Measurements from ENCODE around the gene SEMA6A. TPM values are rescaled to one million over a fixed set of nuclear protein-coding genes. Genes with fewer than 3 reads are reported as not detected.

SEMA6A gene
- polyA plus RNA-seq, 3 donors: 0.16 TPM; not detected in 2

DNA sequence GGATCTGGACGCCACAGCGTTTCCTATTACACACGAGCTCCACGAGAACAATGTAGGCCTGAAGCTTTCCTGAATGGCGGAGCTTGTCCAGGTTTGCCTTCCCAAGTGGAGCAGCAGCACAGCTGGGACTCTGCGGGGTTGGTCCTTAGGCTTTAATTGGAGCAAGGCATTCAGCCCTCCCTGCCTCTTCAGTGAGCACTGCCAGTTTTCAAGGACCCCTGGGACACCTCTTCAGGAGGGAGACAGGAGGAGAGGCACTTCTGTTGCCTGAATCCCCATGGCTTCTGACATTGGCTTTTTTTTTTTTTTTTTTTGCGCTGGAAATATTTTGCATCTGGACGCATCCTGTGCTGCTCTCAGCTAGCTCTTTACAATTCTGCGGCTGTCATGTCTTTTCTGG, 179.4 kb downstream of the SEMA6A start:
- H3K4me2 ChIP-seq (replicated peaks; ENCODE audit: extremely low read depth, low read length, poor library complexity, severe bottlenecking): no peak overlapping the region
- WGBS (ENCODE audit: insufficient coverage): 98% methylated on average over 8 of the region's 9 CpGs
- H4K20me1 ChIP-seq (ENCODE audit: insufficient read depth, low read length): no peaks in the 10 kb centered on the region
- H3K9me3 Mint-ChIP-seq: peaks cover 0 to 8% (median 1%) of the 10 kb centered on the region in 7 donors
- H3K4me3 ChIP-seq (replicated peaks in 1 of 3; ENCODE audit: low read depth in 2 of 3, low read length in 3 of 3): no peak overlapping the region
- intact Hi-C loops (cut with micrococcal nuclease): no loop called here
- no peaks in the 10 kb centered on the region for H3K4me1 Mint-ChIP-seq
- H3K4me1 ChIP-seq (ENCODE audit: control insufficient read depth in 1 of 2, insufficient read depth in 2 of 2, low read length in 2 of 2): no peaks in the 10 kb centered on the region
- DNase-seq: no peak
- H3K36me3 Mint-ChIP-seq: peaks cover 7 to 12% of the 10 kb centered on the region in 2 donors
- H3K79me2 ChIP-seq (ENCODE audit: insufficient read depth, low read length): no peaks in the 10 kb centered on the region
- no peak overlapping the region for H3K9ac ChIP-seq (ENCODE audit: insufficient read depth, low read length, poor library complexity, severe bottlenecking)
- no peaks in the 10 kb centered on the region for H3K36me3 ChIP-seq (replicated peaks in 1 of 2; ENCODE audit: control insufficient read depth in 1 of 2, insufficient read depth in 2 of 2, low read length in 2 of 2)
- H3K27me3 Mint-ChIP-seq (ENCODE audit: low read depth in 3 of 3): peaks cover 0 to 3% (median 0%) of the 10 kb centered on the region in 3 donors
- H3K9me3 ChIP-seq (replicated peaks in 1 of 2; ENCODE audit: control insufficient read depth in 1 of 2, insufficient read depth in 1 of 2, low read length in 2 of 2): no peaks in the 10 kb centered on the region
- H3K4me3 Mint-ChIP-seq: no peak overlapping the region
- TF ChIP-seq, protein P1, sequence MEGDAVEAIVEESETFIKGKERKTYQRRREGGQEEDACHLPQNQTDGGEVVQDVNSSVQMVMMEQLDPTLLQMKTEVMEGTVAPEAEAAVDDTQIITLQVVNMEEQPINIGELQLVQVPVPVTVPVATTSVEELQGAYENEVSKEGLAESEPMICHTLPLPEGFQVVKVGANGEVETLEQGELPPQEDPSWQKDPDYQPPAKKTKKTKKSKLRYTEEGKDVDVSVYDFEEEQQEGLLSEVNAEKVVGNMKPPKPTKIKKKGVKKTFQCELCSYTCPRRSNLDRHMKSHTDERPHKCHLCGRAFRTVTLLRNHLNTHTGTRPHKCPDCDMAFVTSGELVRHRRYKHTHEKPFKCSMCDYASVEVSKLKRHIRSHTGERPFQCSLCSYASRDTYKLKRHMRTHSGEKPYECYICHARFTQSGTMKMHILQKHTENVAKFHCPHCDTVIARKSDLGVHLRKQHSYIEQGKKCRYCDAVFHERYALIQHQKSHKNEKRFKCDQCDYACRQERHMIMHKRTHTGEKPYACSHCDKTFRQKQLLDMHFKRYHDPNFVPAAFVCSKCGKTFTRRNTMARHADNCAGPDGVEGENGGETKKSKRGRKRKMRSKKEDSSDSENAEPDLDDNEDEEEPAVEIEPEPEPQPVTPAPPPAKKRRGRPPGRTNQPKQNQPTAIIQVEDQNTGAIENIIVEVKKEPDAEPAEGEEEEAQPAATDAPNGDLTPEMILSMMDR (IDR thresholded peaks at IDR 0.05): no peak
- peak overlapping the region in 1 of 7 donors; percentile 77 for H3K27ac Mint-ChIP-seq
- H2AFZ ChIP-seq (ENCODE audit: insufficient read depth, low read depth, low read length, poor library complexity, severe bottlenecking): no peak overlapping the region
- no peaks in the 10 kb centered on the region for H3K27me3 ChIP-seq (ENCODE audit: control insufficient read depth in 2 of 2, insufficient read depth in 2 of 2, low read length in 2 of 2)
- H3K27ac ChIP-seq (ENCODE audit: low read depth in 1 of 2, low read length in 2 of 2): no peak overlapping the region

DNA sequence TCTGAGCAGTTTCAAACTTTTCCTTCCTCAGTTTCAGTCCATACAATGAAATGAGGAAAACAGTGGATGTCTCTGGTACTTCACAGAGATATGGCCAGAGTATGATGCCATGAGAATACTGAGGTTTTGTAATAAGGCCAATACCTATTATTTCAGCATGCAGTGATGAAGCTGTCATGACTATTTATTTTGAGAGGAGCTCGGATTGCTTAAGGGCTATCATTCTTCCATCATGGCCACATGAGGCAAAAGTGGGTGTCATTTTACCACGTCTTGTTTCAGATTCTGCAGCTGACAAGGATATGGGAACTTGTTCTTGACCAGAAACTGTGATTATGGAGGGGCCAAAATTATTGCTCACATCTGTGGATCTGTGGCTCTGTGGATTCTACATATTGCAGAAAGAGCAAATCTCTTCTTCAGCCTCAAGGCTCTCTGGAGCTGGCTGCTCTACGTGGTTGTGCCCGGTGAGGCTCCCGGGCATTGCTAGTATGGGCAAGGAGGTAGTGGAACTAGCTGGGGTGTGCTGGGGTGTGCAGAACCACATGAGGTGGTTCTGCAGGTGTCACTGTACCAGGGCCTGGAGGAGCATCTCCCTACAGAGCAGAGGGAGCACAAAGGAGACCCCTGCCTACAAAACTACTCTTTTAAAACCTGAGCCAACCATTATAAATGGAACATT, 180.3 kb downstream of the SEMA6A start:
- Histone ChIP-seq H2AFZ (ENCODE audit: insufficient read depth, low read depth, low read length, poor library complexity, severe bottlenecking) (no peak overlapping the region), H3K9ac (ENCODE audit: insufficient read depth, low read length, poor library complexity, severe bottlenecking) (no peak overlapping the region), H4K20me1 (ENCODE audit: insufficient read depth, low read length) (no peaks in the 10 kb centered on the region), H3K4me1 (ENCODE audit: control insufficient read depth in 1 of 2, insufficient read depth in 2 of 2, low read length in 2 of 2) (no peaks in the 10 kb centered on the region), H3K27ac (ENCODE audit: low read depth in 1 of 2, low read length in 2 of 2) (no peak overlapping the region), H3K9me3 (replicated peaks in 1 of 2; ENCODE audit: control insufficient read depth in 1 of 2, insufficient read depth in 1 of 2, low read length in 2 of 2) (no peaks in the 10 kb centered on the region), H3K79me2 (ENCODE audit: insufficient read depth, low read length) (no peaks in the 10 kb centered on the region), H3K36me3 (replicated peaks in 1 of 2; ENCODE audit: control insufficient read depth in 1 of 2, insufficient read depth in 2 of 2, low read length in 2 of 2) (no peaks in the 10 kb centered on the region), H3K27me3 (ENCODE audit: control insufficient read depth in 2 of 2, insufficient read depth in 2 of 2, low read length in 2 of 2) (no peaks in the 10 kb centered on the region), H3K4me3 (replicated peaks in 1 of 3; ENCODE audit: low read depth in 2 of 3, low read length in 3 of 3) (no peak overlapping the region), H3K4me2 (replicated peaks; ENCODE audit: extremely low read depth, low read length, poor library complexity, severe bottlenecking) (no peak overlapping the region)
- H3K4me3 Mint-ChIP-seq: no peak overlapping the region
- H3K36me3 Mint-ChIP-seq: peaks cover 3 to 9% of the 10 kb centered on the region in 2 donors
- no peaks in the 10 kb centered on the region for H3K4me1 Mint-ChIP-seq
- H3K27ac Mint-ChIP-seq: peak overlapping the region in 1 of 7 donors; percentile 20
- peaks cover 0 to 8% (median 0%) of the 10 kb centered on the region in 7 donors for H3K9me3 Mint-ChIP-seq
- intact Hi-C loops (cut with micrococcal nuclease): no loop called here
- peaks cover 0 to 3% (median 0%) of the 10 kb centered on the region in 3 donors for H3K27me3 Mint-ChIP-seq (ENCODE audit: low read depth in 3 of 3)
- 80% methylated on average over 1 of the region's 5 CpGs for WGBS (ENCODE audit: insufficient coverage)
- TF ChIP-seq, protein P1 (IDR thresholded peaks at IDR 0.05): no peak
- no peak for DNase-seq

Measured in CD14-positive monocyte (primary cell).